ENCODE measurements around the gene RNF212B.

The RNF212B gene

DNA sequence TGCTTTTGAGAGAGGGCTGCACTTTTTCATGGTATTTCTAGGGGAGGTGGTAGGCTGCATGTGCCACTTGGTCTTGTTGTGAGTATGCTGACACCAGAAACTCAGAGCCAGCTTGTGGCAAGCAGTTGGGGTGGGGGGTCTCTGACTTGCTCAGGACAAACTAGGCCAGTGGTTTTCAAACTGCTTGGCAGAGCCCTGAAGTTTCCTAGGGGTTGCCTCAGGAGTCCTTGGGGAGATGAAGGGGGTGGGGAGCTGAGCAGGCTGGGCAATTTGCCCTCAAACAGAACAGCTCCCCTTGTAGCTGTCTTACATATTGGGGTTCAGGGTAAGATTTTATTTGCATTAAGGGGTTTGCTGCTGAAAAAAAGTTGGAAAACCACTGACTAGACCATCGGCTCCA, 72.8 kb downstream of the RNF212B start:
- CTCF ChIA-PET, result no interaction called here
- no peak overlapping the region for H3K27ac ChIP-seq (ENCODE audit: extremely low read depth, low read depth, low read length)
- POLR2A ChIA-PET, result interaction anchor here (1.7 to 3.2 kb wide), 2 partner anchors 8 to 11 kb away, joined by 5 to 19 read pairs; partner anchors contain the start of genes PABPN1 and PPP1R3E

GRCh38 chr14:23316300-23316699, 78.6 kb downstream of the RNF212B start:
- ChIA-PET POLR2A (interaction anchor here (7.9 kb wide), 1 partner anchor 12 kb away, joined by 170 read pairs; the partner anchor contains the start of genes BCL2L2 and PPP1R3E), CTCF (interaction anchor here (0.7 kb wide), 1 partner anchor 8 kb away, joined by 3 read pairs; no protein-coding TSS in a partner anchor)
- peaks cover 7% of the 10 kb centered on the region; the same call in 1 of the 2 replicates for H3K4me1 ChIP-seq (ENCODE audit: control insufficient read depth, insufficient read depth, low read length)
- no peaks in the 10 kb centered on the region for H3K9me3 ChIP-seq (ENCODE audit: control insufficient read depth, insufficient read depth, low read depth, low read length)
- H3K27ac ChIP-seq (ENCODE audit: extremely low read depth, low read depth, low read length), result no peak overlapping the region
- TF ChIP-seq SP2 (tag by site-specific recombination; IDR thresholded peaks at IDR 0.05), result no peak
- no peak for TF ChIP-seq ZNF202 (tag by site-specific recombination; IDR thresholded peaks at IDR 0.05; ENCODE audit: borderline replicate concordance)
- no peak for TF ChIP-seq ZNF311 (tag by site-specific recombination; IDR thresholded peaks at IDR 0.05; ENCODE audit: borderline replicate concordance)
- no peak overlapping the region for H3K4me3 ChIP-seq (ENCODE audit: low read depth, low read length)
- peaks cover 14 to 20% of the 10 kb centered on the region in 2 experiments for H3K36me3 ChIP-seq (ENCODE audit: control insufficient read depth in 2 of 2, insufficient read depth in 1 of 2, low read length in 2 of 2)

More for the DNA sequence above, 72.8 kb downstream of the RNF212B start:
- TF ChIP-seq ZNF596 (tag by site-specific recombination; IDR thresholded peaks at IDR 0.05) (no peak), FEZF1 (tag by site-specific recombination; IDR thresholded peaks at IDR 0.05) (no peak), BCL6B (tag by site-specific recombination; IDR thresholded peaks at IDR 0.05) (no peak), HOXD13 (CRISPR knock-in tag; IDR thresholded peaks at IDR 0.05; ENCODE audit: borderline replicate concordance) (no peak), ZNF37A (tag by site-specific recombination; IDR thresholded peaks at IDR 0.05) (no peak)
- TF ChIP-seq, protein P1, sequence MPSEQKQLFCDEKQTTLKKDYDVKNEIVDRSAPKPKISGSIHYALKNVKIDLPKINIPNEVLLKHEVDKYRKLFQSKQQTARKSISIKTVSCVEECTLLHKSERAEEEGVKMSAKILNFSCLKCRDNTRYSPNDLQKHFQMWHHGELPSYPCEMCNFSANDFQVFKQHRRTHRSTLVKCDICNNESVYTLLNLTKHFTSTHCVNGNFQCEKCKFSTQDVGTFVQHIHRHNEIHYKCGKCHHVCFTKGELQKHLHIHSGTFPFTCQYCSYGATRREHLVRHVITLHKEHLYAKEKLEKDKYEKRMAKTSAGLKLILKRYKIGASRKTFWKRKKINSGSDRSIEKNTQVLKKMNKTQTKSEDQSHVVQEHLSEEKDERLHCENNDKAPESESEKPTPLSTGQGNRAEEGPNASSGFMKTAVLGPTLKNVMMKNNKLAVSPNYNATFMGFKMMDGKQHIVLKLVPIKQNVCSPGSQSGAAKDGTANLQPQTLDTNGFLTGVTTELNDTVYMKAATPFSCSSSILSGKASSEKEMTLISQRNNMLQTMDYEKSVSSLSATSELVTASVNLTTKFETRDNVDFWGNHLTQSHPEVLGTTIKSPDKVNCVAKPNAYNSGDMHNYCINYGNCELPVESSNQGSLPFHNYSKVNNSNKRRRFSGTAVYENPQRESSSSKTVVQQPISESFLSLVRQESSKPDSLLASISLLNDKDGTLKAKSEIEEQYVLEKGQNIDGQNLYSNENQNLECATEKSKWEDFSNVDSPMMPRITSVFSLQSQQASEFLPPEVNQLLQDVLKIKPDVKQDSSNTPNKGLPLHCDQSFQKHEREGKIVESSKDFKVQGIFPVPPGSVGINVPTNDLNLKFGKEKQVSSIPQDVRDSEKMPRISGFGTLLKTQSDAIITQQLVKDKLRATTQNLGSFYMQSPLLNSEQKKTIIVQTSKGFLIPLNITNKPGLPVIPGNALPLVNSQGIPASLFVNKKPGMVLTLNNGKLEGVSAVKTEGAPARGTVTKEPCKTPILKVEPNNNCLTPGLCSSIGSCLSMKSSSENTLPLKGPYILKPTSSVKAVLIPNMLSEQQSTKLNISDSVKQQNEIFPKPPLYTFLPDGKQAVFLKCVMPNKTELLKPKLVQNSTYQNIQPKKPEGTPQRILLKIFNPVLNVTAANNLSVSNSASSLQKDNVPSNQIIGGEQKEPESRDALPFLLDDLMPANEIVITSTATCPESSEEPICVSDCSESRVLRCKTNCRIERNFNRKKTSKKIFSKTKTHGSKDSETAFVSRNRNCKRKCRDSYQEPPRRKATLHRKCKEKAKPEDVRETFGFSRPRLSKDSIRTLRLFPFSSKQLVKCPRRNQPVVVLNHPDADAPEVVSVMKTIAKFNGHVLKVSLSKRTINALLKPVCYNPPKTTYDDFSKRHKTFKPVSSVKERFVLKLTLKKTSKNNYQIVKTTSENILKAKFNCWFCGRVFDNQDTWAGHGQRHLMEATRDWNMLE (tag by site-specific recombination; conservative IDR thresholded peaks at IDR 0.05; ENCODE audit: low read depth), result no peak
- H3K4me3 ChIP-seq (ENCODE audit: low read depth, low read length), result no peak overlapping the region
- peaks cover 6% of the 10 kb centered on the region; the same call in 1 of the 2 replicates for H3K4me1 ChIP-seq (ENCODE audit: control insufficient read depth, insufficient read depth, low read length)
- H3K9me3 ChIP-seq (ENCODE audit: control insufficient read depth, insufficient read depth, low read depth, low read length), result no peaks in the 10 kb centered on the region
- peaks cover 16 to 52% of the 10 kb centered on the region in 2 experiments for H3K36me3 ChIP-seq (ENCODE audit: control insufficient read depth in 2 of 2, insufficient read depth in 1 of 2, low read length in 2 of 2)

DNA sequence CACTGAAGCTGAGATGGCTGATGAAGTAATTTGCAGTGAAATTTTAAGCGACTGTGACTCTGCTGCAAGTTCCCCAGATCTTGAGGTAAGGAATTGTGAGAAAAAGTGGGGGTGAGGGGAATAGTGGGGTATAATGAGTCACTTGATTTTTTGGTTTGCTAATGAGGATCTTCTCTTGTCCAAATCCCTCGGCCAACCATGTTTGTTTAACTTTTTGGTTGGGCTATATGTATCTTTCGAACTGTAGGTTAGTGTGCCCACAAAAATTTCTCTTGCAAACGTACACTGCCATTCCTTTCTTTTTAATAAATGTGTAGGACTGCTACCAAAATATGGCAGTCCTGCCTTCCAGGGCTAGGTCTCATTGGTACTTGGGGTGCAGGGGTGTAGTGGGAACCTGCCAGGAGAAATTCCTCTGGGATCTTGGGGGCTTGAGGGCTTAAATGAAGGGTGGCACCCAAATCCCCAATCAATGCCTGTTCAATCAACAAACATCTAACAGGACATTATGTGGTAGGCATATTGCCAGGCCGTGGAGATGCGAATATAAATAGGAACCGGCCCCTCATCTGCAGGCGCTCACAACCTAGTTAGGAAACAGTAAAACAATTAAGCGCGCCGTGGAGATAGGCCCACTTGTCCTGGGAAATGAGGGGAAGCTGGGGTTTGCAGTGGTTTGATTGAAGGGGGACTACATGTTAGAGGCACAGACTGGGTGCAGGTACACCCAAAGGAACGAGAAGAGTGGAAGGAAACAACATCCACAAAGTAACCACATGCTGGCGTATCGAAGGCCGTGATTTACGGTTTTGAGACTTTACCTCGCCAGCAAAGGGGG, 82.2 kb downstream of the RNF212B start:
- peak overlapping the region; percentile 50 for H3K4me3 ChIP-seq (ENCODE audit: low read depth, low read length)
- ChIA-PET CTCF (interaction anchor here (0.6 to 1.7 kb wide), 7 partner anchors 14 to 252 kb away, joined by 3 to 12 read pairs (median 5); no protein-coding TSS in a partner anchor), POLR2A (interaction anchor here (0.6 to 7.9 kb wide), 8 partner anchors 10 to 794 kb away, joined by 3 to 170 read pairs (median 8); partner anchors contain the start of genes ACIN1, BCL2L2, C14orf119 and DCAF11)
- H3K27ac ChIP-seq (ENCODE audit: extremely low read depth, low read depth, low read length), result peak overlapping the region; percentile 67
- H3K9me3 ChIP-seq (ENCODE audit: control insufficient read depth, insufficient read depth, low read depth, low read length), result no peaks in the 10 kb centered on the region
- peaks cover 15% of the 10 kb centered on the region for H3K4me1 ChIP-seq (ENCODE audit: control insufficient read depth, insufficient read depth, low read length)
- peaks cover 21 to 39% of the 10 kb centered on the region in 2 experiments for H3K36me3 ChIP-seq (ENCODE audit: control insufficient read depth in 2 of 2, insufficient read depth in 1 of 2, low read length in 2 of 2)
- TF ChIP-seq SCRT1 (tag by site-specific recombination; IDR thresholded peaks at IDR 0.05; ENCODE audit: borderline replicate concordance) (no peak), ZNF549 (tag by site-specific recombination; IDR thresholded peaks at IDR 0.05) (no peak), ZNF221 (tag by site-specific recombination; IDR thresholded peaks at IDR 0.05; ENCODE audit: borderline replicate concordance) (no peak), ZNF24 (tag by site-specific recombination; IDR thresholded peaks at IDR 0.05) (no peak), SP7 (tag by site-specific recombination; IDR thresholded peaks at IDR 0.05) (0 out of 2 replicates have a peak, but pooled peaks have one; percentile 43), ZNF18 (tag by site-specific recombination; IDR thresholded peaks at IDR 0.05) (no peak), ZNF324 (tag by site-specific recombination; IDR thresholded peaks at IDR 0.05) (0 out of 2 replicates have a peak, but pooled peaks have one; percentile 11)
- TF ChIP-seq, protein P2, sequence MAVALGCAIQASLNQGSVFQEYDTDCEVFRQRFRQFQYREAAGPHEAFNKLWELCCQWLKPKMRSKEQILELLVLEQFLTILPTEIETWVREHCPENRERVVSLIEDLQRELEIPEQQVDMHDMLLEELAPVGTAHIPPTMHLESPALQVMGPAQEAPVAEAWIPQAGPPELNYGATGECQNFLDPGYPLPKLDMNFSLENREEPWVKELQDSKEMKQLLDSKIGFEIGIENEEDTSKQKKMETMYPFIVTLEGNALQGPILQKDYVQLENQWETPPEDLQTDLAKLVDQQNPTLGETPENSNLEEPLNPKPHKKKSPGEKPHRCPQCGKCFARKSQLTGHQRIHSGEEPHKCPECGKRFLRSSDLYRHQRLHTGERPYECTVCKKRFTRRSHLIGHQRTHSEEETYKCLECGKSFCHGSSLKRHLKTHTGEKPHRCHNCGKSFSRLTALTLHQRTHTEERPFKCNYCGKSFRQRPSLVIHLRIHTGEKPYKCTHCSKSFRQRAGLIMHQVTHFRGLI (tag by site-specific recombination; IDR thresholded peaks at IDR 0.05), result peak; percentile 63; the same call in 1 of the 2 replicates
- TF ChIP-seq, protein P3, sequence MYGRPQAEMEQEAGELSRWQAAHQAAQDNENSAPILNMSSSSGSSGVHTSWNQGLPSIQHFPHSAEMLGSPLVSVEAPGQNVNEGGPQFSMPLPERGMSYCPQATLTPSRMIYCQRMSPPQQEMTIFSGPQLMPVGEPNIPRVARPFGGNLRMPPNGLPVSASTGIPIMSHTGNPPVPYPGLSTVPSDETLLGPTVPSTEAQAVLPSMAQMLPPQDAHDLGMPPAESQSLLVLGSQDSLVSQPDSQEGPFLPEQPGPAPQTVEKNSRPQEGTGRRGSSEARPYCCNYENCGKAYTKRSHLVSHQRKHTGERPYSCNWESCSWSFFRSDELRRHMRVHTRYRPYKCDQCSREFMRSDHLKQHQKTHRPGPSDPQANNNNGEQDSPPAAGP (tag by site-specific recombination; IDR thresholded peaks at IDR 0.05), result no peak

All from HEK293 (cell line).